GM23248 (cell line): ENCODE results near the gene PPARGC1A. TPM values are rescaled to one million over a fixed set of nuclear protein-coding genes. Genes with fewer than 3 reads are reported as not detected.

Source experiments
- DNase-seq: peaks from one replicate; pipeline ENCODE4 v3.0.0-alpha.2; 2015
- H2AFZ ChIP-seq: fragments of 200-600 bp; sonication (generic); 2 replicates; pipeline ENCODE4 v1.6.1; 2016; ENCODE audit warnings: antibody characterized with exemption
- H3F3A ChIP-seq: fragments of 200-600 bp; sonication (generic); 2 replicates; pipeline ENCODE4 v1.6.1; 2016; ENCODE audit warnings: mild to moderate bottlenecking, antibody characterized with exemption, mixed run types; ENCODE audit not compliant: insufficient read depth
- H3K27ac ChIP-seq: fragments of 200-600 bp; sonication (generic); 2 replicates; pipeline ENCODE4 v1.5.1; 2016; ENCODE audit warnings: mild to moderate bottlenecking
- H3K27me3 ChIP-seq: fragments of 200-600 bp; sonication (generic); replicated peaks from 2 replicates; pipeline ENCODE4 v1.6.1; 2016; ENCODE audit warnings: mild to moderate bottlenecking; ENCODE audit not compliant: insufficient read depth
- H3K36me3 ChIP-seq: fragments of 200-600 bp; sonication (generic); 2 replicates; pipeline ENCODE4 v1.6.1; 2016; ENCODE audit warnings: low read depth, mild to moderate bottlenecking
- H3K4me1 ChIP-seq: fragments of 200-600 bp; sonication (generic); 2 replicates; pipeline ENCODE4 v1.6.1; 2016; ENCODE audit warnings: mild to moderate bottlenecking; ENCODE audit not compliant: insufficient read depth
- H3K4me2 ChIP-seq: fragments of 200-600 bp; sonication (generic); one replicate; pipeline ENCODE4 v1.6.1; 2016; ENCODE audit warnings: mild to moderate bottlenecking; ENCODE audit not compliant: unreplicated experiment
- H3K4me3 ChIP-seq: fragments of 200-600 bp; sonication (generic); 2 replicates; pipeline ENCODE4 v1.5.1; 2016; ENCODE audit warnings: mild to moderate bottlenecking
- H3K79me2 ChIP-seq: fragments of 200-600 bp; sonication (generic); 2 replicates; pipeline ENCODE4 v1.6.1; 2016; ENCODE audit warnings: mild to moderate bottlenecking; ENCODE audit not compliant: insufficient read depth
- H3K9ac ChIP-seq: fragments of 200-600 bp; sonication (generic); 2 replicates; pipeline ENCODE4 v1.6.1; 2016; ENCODE audit warnings: mild to moderate bottlenecking
- H3K9me2 ChIP-seq: fragments of 200-600 bp; sonication (generic); 2 replicates; pipeline ENCODE4 v1.6.1; 2016; ENCODE audit warnings: mixed run types, mild to moderate bottlenecking, moderate library complexity; ENCODE audit not compliant: insufficient read depth
- H3K9me3 ChIP-seq: fragments of 200-600 bp; sonication (generic); one replicate; pipeline ENCODE4 v1.6.1; 2017; ENCODE audit warnings: low read depth
- H4K20me1 ChIP-seq: fragments of 200-600 bp; sonication (generic); 2 replicates; pipeline ENCODE4 v1.6.0; 2016; ENCODE audit not compliant: insufficient read depth
- EZH2 ChIP-seq: fragments of 200-600 bp; sonication (generic); IDR thresholded peaks from 2 replicates; pipeline ENCODE4 v1.6.1; 2018; ENCODE audit warnings: antibody characterized with exemption, mild to moderate bottlenecking; ENCODE audit not compliant: insufficient read depth, poor library complexity, severe bottlenecking
- EZH2phosphoT487 ChIP-seq: fragments of 200-600 bp; sonication (generic); IDR thresholded peaks from 2 replicates; pipeline ENCODE4 v1.6.1; 2018; ENCODE audit warnings: antibody characterized with exemption, moderate library complexity, mild to moderate bottlenecking, low read depth; ENCODE audit not compliant: insufficient read depth
- WGBS, 2 experiments: methylation state at CpG; one replicate each; pipeline ENCODE4 v1.1.6; 2015 to 2017; ENCODE audit warnings: low lambda C conversion rate in 2 of 2, low coverage in 1 of 2; ENCODE audit errors: missing lambda C conversion rate in 2 of 2; 5-methylcytosine and 5-hydroxymethylcytosine counted together
- in situ Hi-C: fragments of 300-500 bp; cut with MboI; formaldehyde crosslinking; loops from 2 replicates; pipeline ENCODE4 v1.15.0; 2020
- polyA plus RNA-seq: library from polyadenylated mRNA; unstranded; fragments of >200 nt; fragmentation: Nextera tagmentation; extraction: Ambion mirVana; gene quantifications from 2 replicates; pipeline ENCODE4 v1.2.1, GENCODE V29; 2016
- total RNA-seq: library from RNA; depleted of rRNA; stranded (reverse); fragments of >200 nt; shearing (Covaris generic); gene quantifications from 2 replicates; pipeline ENCODE4 v1.2.3, GENCODE V29; 2014

PPARGC1A gene
- total and polyA plus RNA-seq, 2 experiments from 2014 or later: not detected

GRCh38 chr4:23773884-23774636 lies 115.8 kb downstream of the PPARGC1A start:
- no peak overlapping the region for H2AFZ ChIP-seq
- H4K20me1 ChIP-seq: no peaks in the 10 kb centered on the region
- H3K4me3 ChIP-seq: no peak overlapping the region
- H3K4me1 ChIP-seq: no peaks in the 10 kb centered on the region
- H3K4me2 ChIP-seq: no peak overlapping the region
- TF ChIP-seq EZH2 (no peak), EZH2phosphoT487 (no peak)
- no peaks in the 10 kb centered on the region for H3K27me3 ChIP-seq
- H3F3A ChIP-seq: no peaks in the 10 kb centered on the region
- no peaks in the 10 kb centered on the region for H3K36me3 ChIP-seq
- no peaks in the 10 kb centered on the region for H3K9me2 ChIP-seq
- no peaks in the 10 kb centered on the region for H3K79me2 ChIP-seq
- WGBS, 2 experiments: 18 to 25% methylated on average over 2 of the region's 2 CpGs
- no peaks in the 10 kb centered on the region for H3K9me3 ChIP-seq
- H3K9ac ChIP-seq: no peak overlapping the region
- in situ Hi-C loops: no loop called here
- no peak overlapping the region for H3K27ac ChIP-seq
- no peak for DNase-seq

GRCh38 chr4:23770011-23770410 lies 119.8 kb downstream of the PPARGC1A start:
- Histone ChIP-seq H3K4me3 (no peak overlapping the region), H3K79me2 (no peaks in the 10 kb centered on the region), H3K9ac (no peak overlapping the region), H3K9me2 (no peaks in the 10 kb centered on the region), H2AFZ (no peak overlapping the region), H3K4me2 (no peak overlapping the region), H3K4me1 (no peaks in the 10 kb centered on the region), H3K27ac (no peak overlapping the region), H3K9me3 (no peaks in the 10 kb centered on the region), H4K20me1 (no peaks in the 10 kb centered on the region), H3K27me3 (no peaks in the 10 kb centered on the region), H3F3A (no peaks in the 10 kb centered on the region), H3K36me3 (no peaks in the 10 kb centered on the region)
- in situ Hi-C loops: no loop called here
- TF ChIP-seq EZH2 (no peak), EZH2phosphoT487 (no peak)
- 41 to 59% methylated on average over 1 of the region's 1 CpG for WGBS, 2 experiments
- DNase-seq: peak; percentile 2

DNA sequence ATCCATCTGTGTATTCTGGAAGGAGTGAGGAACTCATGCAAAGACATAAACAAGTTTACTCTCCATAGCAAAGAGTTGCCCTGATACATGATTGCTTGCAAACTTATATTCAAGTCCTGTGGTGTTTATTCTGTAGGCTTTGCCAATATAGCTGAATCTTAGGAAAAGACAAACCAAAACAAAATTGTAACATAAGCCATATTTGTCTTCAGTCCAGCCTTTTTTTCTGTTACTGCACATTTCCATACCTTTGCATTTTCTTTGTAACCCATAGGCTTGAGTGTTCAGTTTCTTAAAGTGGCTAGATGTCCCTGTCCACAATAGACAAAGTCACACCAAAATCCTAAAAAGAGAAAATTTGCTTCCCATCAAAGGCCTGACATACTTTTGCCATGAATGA lies 120.4 kb downstream of the PPARGC1A start:
- no peaks in the 10 kb centered on the region for H3K9me3 ChIP-seq
- no peak overlapping the region for H3K4me3 ChIP-seq
- no peak overlapping the region for H3K9ac ChIP-seq
- DNase-seq: no peak
- H3K36me3 ChIP-seq: no peaks in the 10 kb centered on the region
- H3K79me2 ChIP-seq: no peaks in the 10 kb centered on the region
- H3K4me1 ChIP-seq: no peaks in the 10 kb centered on the region
- no peak overlapping the region for H3K4me2 ChIP-seq
- no peaks in the 10 kb centered on the region for H3K27me3 ChIP-seq
- TF ChIP-seq EZH2 (no peak), EZH2phosphoT487 (no peak)
- no peaks in the 10 kb centered on the region for H3F3A ChIP-seq
- no peaks in the 10 kb centered on the region for H4K20me1 ChIP-seq
- H3K27ac ChIP-seq: no peak overlapping the region
- in situ Hi-C loops: no loop called here
- H3K9me2 ChIP-seq: no peaks in the 10 kb centered on the region
- H2AFZ ChIP-seq: no peak overlapping the region

DNA sequence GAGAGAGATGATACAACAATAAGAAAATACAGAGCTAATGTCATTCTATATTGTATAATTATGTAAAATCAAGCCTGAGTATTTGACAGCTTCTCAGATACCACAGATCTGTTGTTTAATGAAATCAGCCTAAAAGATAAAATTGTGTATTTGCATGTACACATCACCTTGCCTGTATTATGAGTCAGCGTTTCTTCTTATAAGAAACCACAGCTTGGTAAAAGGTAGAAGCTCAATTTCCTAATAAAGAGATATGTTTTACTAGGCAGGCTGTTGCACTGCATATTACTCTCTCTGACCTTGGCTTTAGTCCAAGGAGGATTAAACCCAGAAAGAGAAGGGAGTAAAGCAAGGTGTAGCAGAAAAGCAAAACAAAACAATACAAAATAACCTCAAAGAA lies 121.3 kb downstream of the PPARGC1A start:
- H2AFZ ChIP-seq: no peak overlapping the region
- H3K9me3 ChIP-seq: no peaks in the 10 kb centered on the region
- no peaks in the 10 kb centered on the region for H3K9me2 ChIP-seq
- H3K79me2 ChIP-seq: no peaks in the 10 kb centered on the region
- TF ChIP-seq EZH2: no peak
- TF ChIP-seq EZH2phosphoT487: no peak
- 26 to 30% methylated on average over 1 of the region's 1 CpG for WGBS, 2 experiments
- H3K27me3 ChIP-seq: no peaks in the 10 kb centered on the region
- H3K4me1 ChIP-seq: no peaks in the 10 kb centered on the region
- no peaks in the 10 kb centered on the region for H3F3A ChIP-seq
- H3K4me2 ChIP-seq: no peak overlapping the region
- H3K4me3 ChIP-seq: no peak overlapping the region
- in situ Hi-C loops: no loop called here
- DNase-seq: no peak
- H4K20me1 ChIP-seq: no peaks in the 10 kb centered on the region
- H3K27ac ChIP-seq: no peak overlapping the region
- no peaks in the 10 kb centered on the region for H3K36me3 ChIP-seq
- no peak overlapping the region for H3K9ac ChIP-seq
